Cardiac fibroblast (primary cell): ENCODE measurements around the gene ETNK2.
"Not testable (repeated sequence)": the region's sequence is repeated elsewhere in the genome, so short reads cannot be mapped to it uniquely, and the experiment has no call there.

ENCODE experiments used
- DNase-seq, 2 donors: peaks; one replicate each; pipeline versions ENCODE4 v3.0.0 to v3.0.0-alpha.2; 2010; ENCODE audit warnings: low read depth in 2 of 2
- H3K4me3 ChIP-seq, 2 donors: replicated peaks in 1 of 2; 1 replicate in 1 of 2; 2 replicates in 1 of 2; pipeline ENCODE4 v1.5.1; 2011; ENCODE audit warnings: low read depth in 2 of 2, low read length in 2 of 2, mild to moderate bottlenecking in 2 of 2, moderate library complexity in 1 of 2
- CTCF ChIP-seq: IDR thresholded peaks from one replicate; pipeline ENCODE4 v1.5.1; 2011; ENCODE audit warnings: low read depth, mild to moderate bottlenecking, low read length, inconsistent platforms

The ETNK2 gene

GRCh38 chr1:204102029-204102611, 49.7 kb downstream of the ETNK2 start:
- no peak for TF ChIP-seq CTCF
- DNase-seq: no peak
- no peak overlapping the region for H3K4me3 ChIP-seq

- H3K4me3 ChIP-seq, DNase-seq: not testable (repeated sequence)
Measured at GRCh38 chr1:204099754-204100153, 52.1 kb downstream of the ETNK2 start.

GRCh38 chr1:204098683-204099082, 53.2 kb downstream of the ETNK2 start:
- H3K4me3 ChIP-seq: no peak overlapping the region
- no peak for DNase-seq
- no peak for TF ChIP-seq CTCF

GRCh38 chr1:204096931-204097330, 54.9 kb downstream of the ETNK2 start:
- H3K4me3 ChIP-seq: no peak overlapping the region
- DNase-seq: no peak
- TF ChIP-seq CTCF: no peak

GRCh38 chr1:204094856-204095634, 56.8 kb downstream of the ETNK2 start:
- DNase-seq: no peak
- no peak for TF ChIP-seq CTCF
- no peak overlapping the region for H3K4me3 ChIP-seq

GRCh38 chr1:204094313-204094729, 57.5 kb downstream of the ETNK2 start:
- TF ChIP-seq CTCF: no peak
- no peak overlapping the region for H3K4me3 ChIP-seq
- no peak for DNase-seq

GRCh38 chr1:204093781-204094180, 58.1 kb downstream of the ETNK2 start:
- no peak for TF ChIP-seq CTCF
- no peak overlapping the region for H3K4me3 ChIP-seq
- no peak for DNase-seq
